Muscle layer of duodenum (tissue), 2 donors: ENCODE data around the gene ADD2.
"Not testable (repeated sequence)": the region's sequence is repeated elsewhere in the genome, so short reads cannot be mapped to it uniquely, and the experiment has no call there.

Source experiments
- H3K27ac ChIP-seq: one replicate; pipeline ENCODE4 v1.7.0; 2013; ENCODE audit warnings: mild to moderate bottlenecking, low read length
- H3K27me3 ChIP-seq: one replicate; pipeline ENCODE4 v1.7.0; 2013; ENCODE audit warnings: low read depth, mild to moderate bottlenecking, control low read depth, low read length
- H3K36me3 ChIP-seq, 2 donors: one replicate each; pipeline ENCODE4 v1.7.0; 2013; ENCODE audit warnings: low read length in 2 of 2, control low read depth in 1 of 2, mild to moderate bottlenecking in 1 of 2; ENCODE audit not compliant: insufficient read depth in 2 of 2, control insufficient read depth in 1 of 2
- H3K4me1 ChIP-seq, 2 donors: one replicate each; pipeline ENCODE4 v1.7.0; 2013; ENCODE audit warnings: low read length in 2 of 2, mild to moderate bottlenecking in 2 of 2, control low read depth in 1 of 2, moderate library complexity in 1 of 2; ENCODE audit not compliant: insufficient read depth in 2 of 2, control insufficient read depth in 1 of 2
- H3K4me3 ChIP-seq, 2 donors: one replicate each; pipeline ENCODE4 v1.7.0; 2013; ENCODE audit warnings: low read length in 2 of 2, low read depth in 1 of 2, mild to moderate bottlenecking in 1 of 2
- H3K9me3 ChIP-seq, 2 donors: one replicate each; pipeline ENCODE4 v1.7.0; 2013; ENCODE audit warnings: low read length in 2 of 2, control low read depth in 1 of 2, mild to moderate bottlenecking in 1 of 2; ENCODE audit not compliant: control insufficient read depth in 1 of 2
- donor health status: healthy.

Gene ADD2

DNA sequence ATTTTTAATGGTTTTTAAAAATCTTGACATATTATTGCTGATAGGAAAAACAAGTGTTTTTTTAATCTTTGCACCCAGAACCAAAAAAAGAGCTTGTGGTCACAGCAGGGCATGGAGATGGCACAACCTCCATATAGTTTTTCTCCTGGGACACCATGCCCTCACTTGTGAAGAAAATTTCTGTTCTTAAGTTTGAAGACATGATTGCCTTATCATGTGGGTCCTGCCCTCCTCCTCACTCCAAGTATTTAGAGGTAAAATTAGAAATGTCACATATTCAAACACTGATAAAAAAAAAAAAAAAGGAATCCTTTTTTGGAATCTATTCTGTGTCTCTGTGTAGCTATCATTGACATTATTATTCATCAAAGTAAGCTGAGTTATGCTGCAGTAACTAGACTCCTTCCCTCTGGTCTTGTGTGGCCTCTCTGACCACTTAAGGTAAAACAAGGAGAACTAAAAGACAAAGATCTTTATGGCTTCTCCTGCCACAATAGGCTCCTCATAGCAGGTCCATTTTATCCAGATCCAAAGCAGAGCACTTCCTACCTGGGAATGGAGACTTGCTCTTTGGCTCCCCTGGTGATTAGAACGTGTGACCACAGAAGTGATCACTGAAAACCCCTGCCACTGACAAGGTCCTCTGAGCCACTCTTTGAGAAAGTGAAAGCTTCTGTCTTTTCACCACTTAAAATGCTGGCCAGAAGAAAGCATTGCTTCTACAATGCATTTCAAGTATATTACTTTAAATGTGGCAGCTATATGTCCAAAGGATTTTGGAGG lies 19.8 kb downstream of the ADD2 start:
- Histone ChIP-seq H3K9me3 (no peaks in the 10 kb centered on the region), H3K4me3 (no peak overlapping the region), H3K4me1 (no peaks in the 10 kb centered on the region), H3K27me3 (no peaks in the 10 kb centered on the region), H3K27ac (no peak overlapping the region), H3K36me3 (no peaks in the 10 kb centered on the region)

DNA sequence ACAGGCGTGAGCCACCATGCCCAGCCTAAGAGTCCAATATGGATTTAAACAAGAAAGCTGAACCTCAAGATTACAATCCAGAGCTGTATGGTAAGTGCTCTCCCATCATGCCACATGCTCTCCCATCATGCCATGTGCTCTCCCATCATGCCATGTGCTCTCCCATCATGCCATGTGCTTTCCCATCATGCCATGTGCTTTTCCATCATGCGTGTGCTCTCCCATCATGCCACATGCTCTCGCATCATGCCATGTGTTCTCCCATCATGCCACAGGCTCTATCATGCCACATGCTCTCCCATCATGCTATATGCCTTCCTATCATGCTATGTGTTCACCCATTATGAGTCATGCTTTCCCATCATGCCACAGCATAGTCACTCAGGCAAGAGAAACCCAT lies 20.7 kb downstream of the ADD2 start:
- Histone ChIP-seq H3K27me3 (no peaks in the 10 kb centered on the region), H3K4me1 (no peaks in the 10 kb centered on the region), H3K27ac (no peak overlapping the region), H3K36me3 (no peaks in the 10 kb centered on the region), H3K4me3 (no peak overlapping the region), H3K9me3 (no peaks in the 10 kb centered on the region)

DNA sequence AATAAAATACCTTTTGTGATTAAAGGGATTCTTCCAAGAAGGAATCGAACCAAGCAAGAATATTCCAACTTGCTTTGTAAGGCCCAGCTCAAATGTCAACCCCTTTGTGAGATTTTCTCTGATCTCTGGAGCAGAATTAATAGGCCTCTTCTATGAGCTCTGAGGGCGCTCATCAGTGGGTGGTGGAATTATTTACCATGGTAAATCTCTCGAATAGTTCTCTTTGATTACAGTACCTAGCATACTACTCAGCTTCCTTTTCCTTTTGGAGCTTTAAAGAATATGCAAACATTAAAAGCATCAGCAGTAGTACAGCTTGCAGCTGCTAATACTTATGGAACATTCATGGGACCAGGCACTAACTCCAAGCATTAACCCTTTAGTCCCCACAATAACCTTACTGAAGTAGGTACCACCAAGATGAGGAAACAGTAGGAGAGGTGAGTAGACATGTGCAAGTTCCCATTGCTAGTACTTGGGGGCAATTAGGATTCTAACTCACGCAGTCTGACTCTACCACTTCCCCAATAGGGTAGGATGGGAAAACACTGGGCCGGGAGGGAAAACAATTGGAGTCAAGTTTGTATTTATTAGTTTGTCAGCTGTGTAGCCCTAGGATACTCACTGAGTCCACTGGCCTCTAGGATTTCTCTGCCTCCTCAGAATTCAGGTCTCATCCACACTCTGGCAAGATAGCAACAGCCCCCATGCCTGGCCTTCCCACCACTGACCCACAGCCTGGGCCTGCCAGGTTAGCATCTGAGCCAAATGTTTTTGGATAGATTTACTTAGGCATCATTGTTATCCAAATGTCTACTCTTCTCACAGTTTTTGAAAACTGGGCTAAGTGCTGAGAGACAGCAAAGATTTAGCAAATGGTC lies 21.7 kb downstream of the ADD2 start:
- Histone ChIP-seq H3K9me3 (no peaks in the 10 kb centered on the region), H3K27ac (no peak overlapping the region), H3K4me1 (no peaks in the 10 kb centered on the region), H3K27me3 (no peaks in the 10 kb centered on the region), H3K36me3 (no peaks in the 10 kb centered on the region), H3K4me3 (no peak overlapping the region)

DNA sequence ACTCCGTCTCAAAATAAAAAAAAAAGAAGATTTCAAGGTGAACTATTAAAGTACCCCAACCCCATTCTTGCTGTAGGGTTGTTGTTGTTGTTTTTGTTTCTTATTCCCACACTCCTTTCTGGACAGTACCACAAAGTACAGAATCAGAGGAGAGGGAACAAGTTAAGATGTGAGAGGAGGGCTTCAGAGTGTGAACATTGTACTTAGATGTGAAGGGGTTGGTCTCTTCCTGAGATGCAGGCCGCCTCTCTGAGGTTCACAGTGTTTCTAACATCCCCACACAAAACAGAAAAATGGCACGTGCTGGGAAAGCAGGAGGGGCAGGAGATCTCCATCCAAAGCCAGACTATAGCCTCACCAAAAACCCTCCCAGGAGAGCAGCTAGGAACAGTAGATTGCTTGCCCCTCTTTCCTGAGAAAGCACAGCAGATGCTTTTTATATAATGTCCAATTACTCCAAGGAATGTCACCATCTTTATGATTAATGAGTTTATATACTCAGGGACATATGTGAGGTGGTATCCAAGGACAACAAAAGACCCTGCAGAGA lies 22.6 kb downstream of the ADD2 start:
- Histone ChIP-seq H3K27me3 (no peaks in the 10 kb centered on the region), H3K27ac (no peak overlapping the region), H3K4me1 (no peaks in the 10 kb centered on the region), H3K4me3 (no peak overlapping the region), H3K36me3 (no peaks in the 10 kb centered on the region), H3K9me3 (no peaks in the 10 kb centered on the region)

DNA sequence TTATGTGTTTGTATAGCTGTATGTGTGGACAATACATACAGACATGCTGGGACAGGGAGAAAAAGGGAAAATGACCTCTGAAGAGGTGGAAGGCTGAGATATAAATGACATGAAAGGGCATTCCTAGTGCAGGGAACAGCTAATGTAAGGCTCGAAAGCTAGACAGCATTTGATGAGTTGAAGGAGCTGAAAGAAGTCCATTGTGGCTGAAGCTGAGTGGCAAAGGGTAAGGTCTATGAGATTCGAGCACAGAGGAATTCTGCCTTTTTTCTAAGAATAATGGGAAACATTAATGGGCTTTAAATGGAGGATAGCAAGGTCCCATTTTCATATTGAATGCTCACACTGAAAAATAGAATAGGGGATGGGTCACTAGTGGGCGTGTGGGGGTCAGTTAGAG lies 23.6 kb downstream of the ADD2 start:
- Histone ChIP-seq H3K27ac (no peak overlapping the region), H3K27me3 (no peaks in the 10 kb centered on the region), H3K4me1 (no peaks in the 10 kb centered on the region), H3K9me3 (peaks cover 0 to 4% of the 10 kb centered on the region in 2 donors), H3K4me3 (no peak overlapping the region), H3K36me3 (no peaks in the 10 kb centered on the region)

DNA sequence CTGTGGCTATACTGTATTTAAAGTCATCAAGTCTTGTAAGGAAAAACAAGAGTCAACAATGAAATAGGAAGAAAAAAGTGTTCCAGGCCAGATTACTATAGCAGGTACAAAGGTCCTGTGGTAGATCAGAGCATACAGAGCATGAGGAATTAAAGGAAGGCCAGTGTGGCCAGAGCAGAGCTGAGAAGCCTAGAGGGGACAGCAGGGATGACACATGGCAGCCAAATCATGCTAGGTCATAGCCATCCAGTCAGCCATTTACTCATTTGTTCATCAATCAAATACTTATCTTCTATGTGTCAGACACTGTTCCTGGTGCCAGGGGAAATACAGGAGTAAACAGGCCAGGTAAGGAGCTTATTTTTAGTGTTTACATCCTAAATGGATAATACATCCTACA lies 24.3 kb downstream of the ADD2 start:
- Histone ChIP-seq H3K27me3 (no peaks in the 10 kb centered on the region), H3K9me3 (peaks cover 0 to 4% of the 10 kb centered on the region in 2 donors), H3K27ac (no peak overlapping the region), H3K36me3 (no peaks in the 10 kb centered on the region), H3K4me1 (no peaks in the 10 kb centered on the region), H3K4me3 (no peak overlapping the region)

DNA sequence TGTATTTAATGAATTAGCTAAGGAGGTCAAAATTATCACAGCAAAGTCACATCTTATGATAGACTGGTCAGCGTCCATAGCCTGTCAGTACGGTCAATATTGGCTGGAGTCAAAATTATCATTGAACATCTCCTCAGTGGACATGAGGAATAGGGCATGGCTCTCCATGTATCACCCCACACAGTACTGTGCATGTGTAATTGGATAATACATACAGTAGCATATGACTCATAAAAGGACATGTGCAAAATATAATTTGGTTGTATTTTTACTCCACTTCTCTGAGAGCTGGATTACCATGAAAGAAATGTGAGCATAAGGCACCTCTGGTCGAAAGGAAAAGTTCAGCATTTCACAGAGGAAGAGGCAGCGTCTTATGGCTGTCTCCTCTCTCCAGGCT lies 24.9 kb downstream of the ADD2 start:
- H3K4me1 ChIP-seq, result no peaks in the 10 kb centered on the region

DNA sequence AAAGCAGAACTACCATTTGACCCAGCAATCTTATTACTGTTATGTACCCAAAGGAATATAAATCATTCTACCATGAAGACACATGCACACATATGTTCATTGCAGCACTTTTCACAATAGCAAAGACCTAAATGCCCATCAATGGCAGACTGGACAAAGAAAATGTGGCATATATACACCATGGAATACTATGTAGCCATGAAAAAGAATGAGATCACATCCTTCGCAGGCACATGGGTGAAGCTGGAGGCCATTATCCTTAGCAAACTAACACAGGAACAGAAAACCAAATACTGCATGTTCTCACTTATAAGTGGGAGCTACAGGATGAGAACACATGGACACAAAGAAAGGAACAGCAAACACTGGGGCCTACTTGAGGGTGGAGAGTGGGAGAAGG lies 28.5 kb downstream of the ADD2 start:
- not testable (repeated sequence) for H3K4me1 ChIP-seq, H3K4me3 ChIP-seq, H3K27me3 ChIP-seq, H3K27ac ChIP-seq, H3K9me3 ChIP-seq, H3K36me3 ChIP-seq

More for the DNA sequence above, 24.9 kb downstream of the ADD2 start:
- Histone ChIP-seq H3K27me3 (no peaks in the 10 kb centered on the region), H3K9me3 (peaks cover 0 to 4% of the 10 kb centered on the region in 2 donors), H3K36me3 (no peaks in the 10 kb centered on the region), H3K4me3 (no peak overlapping the region), H3K27ac (no peak overlapping the region)

DNA sequence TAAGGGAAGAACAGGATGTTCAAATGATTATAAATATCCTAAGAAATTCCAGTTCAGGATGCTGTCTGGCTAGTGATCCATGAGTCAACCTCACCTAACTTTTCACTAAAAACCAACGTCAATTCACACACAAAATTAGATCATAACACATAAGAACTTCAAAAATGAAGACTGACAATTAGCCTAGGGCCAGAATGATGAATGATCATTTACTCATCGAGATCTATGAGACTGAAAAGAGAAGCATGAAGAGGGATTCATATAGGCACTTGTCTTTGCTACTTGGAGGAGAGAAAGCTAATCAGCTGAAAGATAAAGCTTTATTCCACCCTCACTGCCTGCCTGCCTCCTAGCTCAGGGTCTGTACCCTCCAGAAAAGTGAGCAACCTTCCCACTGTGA lies 29.8 kb downstream of the ADD2 start:
- no peak overlapping the region for H3K27ac ChIP-seq
- H3K27me3 ChIP-seq, result no peaks in the 10 kb centered on the region

DNA sequence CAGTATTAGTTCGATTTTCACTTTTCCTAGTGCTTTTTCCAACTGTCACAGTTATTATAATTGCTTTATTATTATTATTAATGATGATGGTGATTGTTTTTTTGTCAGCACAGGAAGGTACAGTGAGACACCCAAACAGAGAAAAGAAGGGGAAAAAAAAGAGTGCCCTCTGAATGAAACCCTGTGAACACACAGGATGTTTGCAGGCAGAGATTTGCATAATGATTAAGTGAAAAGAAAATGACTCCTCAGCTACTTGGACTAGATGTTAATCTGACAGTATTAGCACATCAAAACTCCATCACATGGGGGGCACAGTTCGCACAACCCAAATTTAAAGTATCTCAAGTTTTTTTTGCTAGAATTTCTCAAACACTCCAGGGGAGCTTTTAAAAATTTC lies 32.9 kb downstream of the ADD2 start:
- H3K4me1 ChIP-seq, result no peaks in the 10 kb centered on the region
- peaks cover 0 to 4% of the 10 kb centered on the region in 2 donors for H3K9me3 ChIP-seq
- H3K27ac ChIP-seq, result no peak overlapping the region
- H3K27me3 ChIP-seq, result no peaks in the 10 kb centered on the region
- no peaks in the 10 kb centered on the region for H3K36me3 ChIP-seq
- H3K4me3 ChIP-seq, result no peak overlapping the region

More for the DNA sequence above, 29.8 kb downstream of the ADD2 start:
- Histone ChIP-seq H3K36me3 (no peaks in the 10 kb centered on the region), H3K4me1 (no peaks in the 10 kb centered on the region), H3K4me3 (no peak overlapping the region), H3K9me3 (peaks cover 0 to 4% of the 10 kb centered on the region in 2 donors)

DNA sequence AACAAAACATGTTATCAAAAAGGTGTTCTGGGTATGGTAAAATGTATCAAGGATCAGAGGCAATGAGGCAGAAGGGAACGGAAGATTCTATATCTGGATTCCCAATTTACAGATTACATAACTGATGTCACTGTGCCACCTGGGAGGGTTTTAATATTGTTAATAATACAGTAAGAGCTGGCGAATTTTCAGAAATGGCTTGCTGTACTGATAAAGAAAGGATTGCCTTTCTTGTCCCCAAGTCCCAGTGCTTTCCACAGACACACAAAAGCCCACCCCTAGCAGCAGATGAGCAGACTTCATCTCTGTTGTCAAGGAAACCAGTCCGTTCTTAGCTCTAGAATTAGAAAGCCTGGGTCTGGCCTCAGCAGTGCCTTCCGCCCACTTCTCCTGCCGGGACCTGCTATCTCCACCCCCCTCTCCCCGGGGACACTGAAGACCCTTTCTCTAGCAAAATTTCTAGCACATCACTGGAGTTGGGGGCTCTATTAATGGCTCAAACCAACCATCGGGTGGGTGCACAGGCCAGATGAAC lies 34.3 kb downstream of the ADD2 start:
- Histone ChIP-seq H3K36me3 (no peaks in the 10 kb centered on the region), H3K4me3 (no peak overlapping the region), H3K4me1 (no peaks in the 10 kb centered on the region), H3K27me3 (no peaks in the 10 kb centered on the region), H3K27ac (no peak overlapping the region), H3K9me3 (no peaks in the 10 kb centered on the region)
